Measurements from ENCODE around the gene FLNB. TPM values are rescaled to one million over a fixed set of nuclear protein-coding genes. Genes with fewer than 3 reads are reported as not detected.

The FLNB gene
- total RNA-seq, 1 experiment from 2014 or later: 127 TPM

DNA sequence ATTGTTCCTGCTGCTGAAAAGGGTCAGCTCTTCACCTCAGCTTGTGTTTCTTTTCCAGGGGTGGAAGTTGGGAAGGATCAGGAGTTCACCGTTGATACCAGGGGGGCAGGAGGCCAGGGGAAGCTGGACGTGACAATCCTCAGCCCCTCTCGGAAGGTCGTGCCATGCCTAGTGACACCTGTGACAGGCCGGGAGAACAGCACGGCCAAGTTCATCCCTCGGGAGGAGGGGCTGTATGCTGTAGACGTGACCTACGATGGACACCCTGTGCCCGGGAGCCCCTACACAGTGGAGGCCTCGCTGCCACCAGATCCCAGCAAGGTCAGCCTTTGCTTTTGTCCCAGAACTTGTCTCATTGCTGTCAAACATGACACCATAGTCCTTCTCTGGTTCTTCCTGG lies 113.0 kb downstream of the FLNB start:
- Mint-ChIP-seq H3K27ac (no peak overlapping the region), H3K36me3 (peaks cover 80% of the 10 kb centered on the region), H3K4me3 (no peak overlapping the region), H3K4me1 (no peaks in the 10 kb centered on the region), H3K9me3 (no peaks in the 10 kb centered on the region), H3K27me3 (ENCODE audit: low read depth) (no peaks in the 10 kb centered on the region)
- ChIA-PET CTCF (interaction anchor here (1.7 kb wide), 1 partner anchor 114 kb away, joined by 4 read pairs; no protein-coding TSS in a partner anchor), POLR2A (no interaction called here)
- no peak for ATAC-seq
- no peak for TF ChIP-seq ZNF396 (CRISPR knock-in tag; IDR thresholded peaks at IDR 0.05; ENCODE audit: borderline replicate concordance)
- TF ChIP-seq ZNF317 (CRISPR knock-in tag; IDR thresholded peaks at IDR 0.05; ENCODE audit: borderline replicate concordance, low read depth): no peak
- TF ChIP-seq PRDM15 (CRISPR knock-in tag; IDR thresholded peaks at IDR 0.05): no peak
- TF ChIP-seq ZNF263 (CRISPR knock-in tag; IDR thresholded peaks at IDR 0.05; ENCODE audit: low read depth): no peak
- no peak for TF ChIP-seq TEAD1 (CRISPR knock-in tag; IDR thresholded peaks at IDR 0.05)
- TF ChIP-seq, protein P1, sequence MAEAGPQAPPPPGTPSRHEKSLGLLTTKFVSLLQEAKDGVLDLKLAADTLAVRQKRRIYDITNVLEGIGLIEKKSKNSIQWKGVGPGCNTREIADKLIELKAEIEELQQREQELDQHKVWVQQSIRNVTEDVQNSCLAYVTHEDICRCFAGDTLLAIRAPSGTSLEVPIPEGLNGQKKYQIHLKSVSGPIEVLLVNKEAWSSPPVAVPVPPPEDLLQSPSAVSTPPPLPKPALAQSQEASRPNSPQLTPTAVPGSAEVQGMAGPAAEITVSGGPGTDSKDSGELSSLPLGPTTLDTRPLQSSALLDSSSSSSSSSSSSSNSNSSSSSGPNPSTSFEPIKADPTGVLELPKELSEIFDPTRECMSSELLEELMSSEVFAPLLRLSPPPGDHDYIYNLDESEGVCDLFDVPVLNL (CRISPR knock-in tag; IDR thresholded peaks at IDR 0.05; ENCODE audit: borderline replicate concordance, low read depth): no peak
- TF ChIP-seq USF1 (CRISPR knock-in tag; IDR thresholded peaks at IDR 0.05): no peak
- TF ChIP-seq TEAD4 (CRISPR knock-in tag; IDR thresholded peaks at IDR 0.05): no peak
- no peak for TF ChIP-seq ETV6 (CRISPR knock-in tag; IDR thresholded peaks at IDR 0.05)
- no peak for TF ChIP-seq JUN (CRISPR knock-in tag; IDR thresholded peaks at IDR 0.05)
- TF ChIP-seq SMAD4 (CRISPR knock-in tag; IDR thresholded peaks at IDR 0.05): no peak
- no peak for TF ChIP-seq ZBTB21 (CRISPR knock-in tag; IDR thresholded peaks at IDR 0.05; ENCODE audit: borderline replicate concordance)
- TF ChIP-seq, protein P2, sequence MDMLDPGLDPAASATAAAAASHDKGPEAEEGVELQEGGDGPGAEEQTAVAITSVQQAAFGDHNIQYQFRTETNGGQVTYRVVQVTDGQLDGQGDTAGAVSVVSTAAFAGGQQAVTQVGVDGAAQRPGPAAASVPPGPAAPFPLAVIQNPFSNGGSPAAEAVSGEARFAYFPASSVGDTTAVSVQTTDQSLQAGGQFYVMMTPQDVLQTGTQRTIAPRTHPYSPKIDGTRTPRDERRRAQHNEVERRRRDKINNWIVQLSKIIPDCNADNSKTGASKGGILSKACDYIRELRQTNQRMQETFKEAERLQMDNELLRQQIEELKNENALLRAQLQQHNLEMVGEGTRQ (CRISPR knock-in tag; IDR thresholded peaks at IDR 0.05): no peak
- TF ChIP-seq AR (CRISPR knock-in tag; IDR thresholded peaks at IDR 0.05): no peak
- TF ChIP-seq, protein P3, sequence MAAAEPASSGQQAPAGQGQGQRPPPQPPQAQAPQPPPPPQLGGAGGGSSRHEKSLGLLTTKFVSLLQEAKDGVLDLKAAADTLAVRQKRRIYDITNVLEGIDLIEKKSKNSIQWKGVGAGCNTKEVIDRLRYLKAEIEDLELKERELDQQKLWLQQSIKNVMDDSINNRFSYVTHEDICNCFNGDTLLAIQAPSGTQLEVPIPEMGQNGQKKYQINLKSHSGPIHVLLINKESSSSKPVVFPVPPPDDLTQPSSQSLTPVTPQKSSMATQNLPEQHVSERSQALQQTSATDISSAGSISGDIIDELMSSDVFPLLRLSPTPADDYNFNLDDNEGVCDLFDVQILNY (CRISPR knock-in tag; IDR thresholded peaks at IDR 0.05): no peak
- no peak for TF ChIP-seq NFATC4 (CRISPR knock-in tag; IDR thresholded peaks at IDR 0.05)
- no peak for TF ChIP-seq FOXJ3 (CRISPR knock-in tag; IDR thresholded peaks at IDR 0.05; ENCODE audit: borderline replicate concordance)
- no peak for TF ChIP-seq MYBL2 (CRISPR knock-in tag; IDR thresholded peaks at IDR 0.05)
- TF ChIP-seq ATF3 (CRISPR knock-in tag; conservative IDR thresholded peaks at IDR 0.05): no peak
- no peak for DNase-seq (ENCODE audit: low spot score)
